ENCODE data around the gene LTBR. TPM values are rescaled to one million over a fixed set of nuclear protein-coding genes. Genes with fewer than 3 reads are reported as not detected.

The LTBR gene
- total RNA-seq, 1 donor from 2014 or later: 2.8 TPM

DNA sequence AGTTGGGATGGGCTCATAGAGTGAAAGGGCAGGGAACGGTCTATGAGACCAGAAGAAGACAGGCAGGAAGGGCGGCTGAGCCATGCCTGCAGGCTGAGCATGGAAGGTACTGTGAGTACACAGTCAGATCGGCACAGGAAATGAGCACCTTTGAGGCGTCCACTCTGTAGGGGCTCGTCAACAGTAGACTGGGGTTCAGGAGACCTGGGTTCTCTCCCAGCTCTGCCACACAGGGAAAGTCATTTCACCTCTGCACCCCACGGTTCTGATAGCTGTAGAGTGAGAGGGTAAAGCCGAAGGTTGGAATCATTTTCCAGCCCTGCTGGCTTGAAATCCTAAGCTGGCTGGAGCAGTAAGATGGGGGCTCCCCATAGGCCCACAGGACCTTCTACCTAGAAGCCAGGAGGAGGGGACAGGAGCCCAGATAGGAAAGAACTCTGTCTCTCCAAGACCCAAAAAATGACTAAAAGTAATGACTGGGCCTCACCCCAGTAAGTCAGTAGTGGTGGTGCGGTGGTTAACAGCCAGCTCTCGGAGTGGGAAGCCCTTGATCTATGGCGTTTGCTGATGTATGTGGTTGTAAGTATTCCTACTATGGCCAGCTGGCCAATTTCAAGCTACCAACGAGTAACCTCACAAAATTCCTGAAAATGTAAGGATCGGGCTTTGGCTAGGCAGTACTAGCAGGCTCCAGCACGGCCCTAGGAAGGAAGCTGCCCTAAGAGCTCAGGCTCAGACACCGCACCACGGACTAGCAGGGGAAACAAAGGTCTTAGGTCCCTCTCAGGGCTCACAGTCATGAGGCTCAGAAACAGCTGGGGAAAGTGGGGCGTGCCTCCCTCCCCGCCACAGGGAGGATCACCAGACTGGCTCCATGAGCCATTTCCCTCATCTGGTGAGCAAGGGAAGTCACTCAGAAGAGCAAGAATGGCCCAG lies 50.5 kb downstream of the LTBR start:
- Histone ChIP-seq H3K79me2 (ENCODE audit: insufficient read depth, low read length) (no peaks in the 10 kb centered on the region), H3K4me3 (ENCODE audit: insufficient read depth, low read depth, low read length) (no peak overlapping the region), H3K9ac (ENCODE audit: low read length) (no peak overlapping the region), H3K4me1 (ENCODE audit: insufficient read depth, low read length) (peaks cover 14% of the 10 kb centered on the region), H4K20me1 (ENCODE audit: insufficient read depth, low read length) (no peaks in the 10 kb centered on the region), H2AFZ (ENCODE audit: low read depth, low read length) (no peak overlapping the region), H3K4me2 (ENCODE audit: low read length) (no peak overlapping the region), H3K36me3 (ENCODE audit: insufficient read depth, low read length) (no peaks in the 10 kb centered on the region), H3K27me3 (ENCODE audit: insufficient read depth, low read length) (no peaks in the 10 kb centered on the region), H3K27ac (ENCODE audit: low read depth, low read length) (no peak overlapping the region), H3K9me3 (ENCODE audit: insufficient read depth, low read depth, low read length) (no peaks in the 10 kb centered on the region)
- DNase-seq (ENCODE audit: low read depth) (no peak), FAIRE-seq (no peak)
- H3K36me3 Mint-ChIP-seq (ENCODE audit: low read depth, unreplicated experiment): peaks cover 5% of the 10 kb centered on the region
- no peak overlapping the region for H3K27ac Mint-ChIP-seq (ENCODE audit: unreplicated experiment)
- H3K4me3 Mint-ChIP-seq (ENCODE audit: unreplicated experiment): no peak overlapping the region
- no peaks in the 10 kb centered on the region for H3K9me3 Mint-ChIP-seq (ENCODE audit: unreplicated experiment)
- peaks cover 14% of the 10 kb centered on the region for H3K4me1 Mint-ChIP-seq (ENCODE audit: low read depth, unreplicated experiment)
- H3K27me3 Mint-ChIP-seq (ENCODE audit: low read depth, unreplicated experiment): peaks cover 2% of the 10 kb centered on the region
- no peak for TF ChIP-seq EZH2 (IDR thresholded peaks at IDR 0.05; ENCODE audit: insufficient read depth, low read length)

DNA sequence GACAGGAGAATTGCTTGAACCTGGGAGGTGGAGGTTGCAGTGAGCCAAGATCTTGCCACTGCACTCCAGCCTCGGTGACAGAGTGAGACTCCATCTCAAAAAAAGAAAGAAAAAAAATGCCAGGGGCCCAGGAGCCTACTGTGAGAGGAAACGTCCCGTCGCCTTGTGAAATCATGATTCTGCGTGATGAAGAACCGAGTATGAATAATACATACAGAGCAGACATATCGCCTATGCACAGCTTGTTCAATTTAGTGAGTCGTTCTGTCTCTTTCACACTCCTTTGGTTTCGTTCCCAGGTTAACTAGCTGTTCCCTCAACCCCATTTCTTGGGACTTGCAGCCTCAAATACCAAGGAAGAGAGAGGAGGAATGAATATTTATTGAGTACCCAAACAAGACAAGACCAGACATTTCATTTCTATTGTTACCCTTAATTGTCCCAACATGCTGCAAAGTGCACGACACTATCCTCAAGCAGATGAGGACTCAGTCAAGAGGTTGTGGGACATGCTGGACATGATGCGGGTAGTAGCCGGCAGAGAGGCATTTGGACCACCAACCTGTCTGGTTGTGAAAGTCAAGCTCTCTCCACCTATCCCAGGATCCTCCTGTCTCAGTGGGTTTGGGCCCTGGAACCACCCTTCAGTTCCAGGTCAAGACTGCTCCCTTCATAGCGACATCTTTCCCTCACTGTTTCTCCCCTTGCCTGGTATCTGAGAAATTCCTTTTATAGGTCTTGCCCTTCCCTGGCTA lies 52.2 kb downstream of the LTBR start:
- no peak for DNase-seq (ENCODE audit: low read depth)
- Histone ChIP-seq H3K27ac (ENCODE audit: low read depth, low read length) (no peak overlapping the region), H3K4me2 (ENCODE audit: low read length) (no peak overlapping the region), H3K79me2 (ENCODE audit: insufficient read depth, low read length) (no peaks in the 10 kb centered on the region), H4K20me1 (ENCODE audit: insufficient read depth, low read length) (no peaks in the 10 kb centered on the region), H3K9me3 (ENCODE audit: insufficient read depth, low read depth, low read length) (no peaks in the 10 kb centered on the region), H2AFZ (ENCODE audit: low read depth, low read length) (no peak overlapping the region), H3K4me3 (ENCODE audit: insufficient read depth, low read depth, low read length) (no peak overlapping the region), H3K4me1 (ENCODE audit: insufficient read depth, low read length) (peaks cover 2% of the 10 kb centered on the region), H3K36me3 (ENCODE audit: insufficient read depth, low read length) (no peaks in the 10 kb centered on the region), H3K9ac (ENCODE audit: low read length) (no peak overlapping the region), H3K27me3 (ENCODE audit: insufficient read depth, low read length) (no peaks in the 10 kb centered on the region)
- Mint-ChIP-seq H3K36me3 (ENCODE audit: low read depth, unreplicated experiment) (peaks cover 5% of the 10 kb centered on the region), H3K4me1 (ENCODE audit: low read depth, unreplicated experiment) (peaks cover 5% of the 10 kb centered on the region), H3K27ac (ENCODE audit: unreplicated experiment) (no peak overlapping the region), H3K9me3 (ENCODE audit: unreplicated experiment) (no peaks in the 10 kb centered on the region), H3K27me3 (ENCODE audit: low read depth, unreplicated experiment) (peaks cover 3% of the 10 kb centered on the region), H3K4me3 (ENCODE audit: unreplicated experiment) (no peak overlapping the region)
- no peak for TF ChIP-seq EZH2 (IDR thresholded peaks at IDR 0.05; ENCODE audit: insufficient read depth, low read length)
- TF ChIP-seq, protein P1, sequence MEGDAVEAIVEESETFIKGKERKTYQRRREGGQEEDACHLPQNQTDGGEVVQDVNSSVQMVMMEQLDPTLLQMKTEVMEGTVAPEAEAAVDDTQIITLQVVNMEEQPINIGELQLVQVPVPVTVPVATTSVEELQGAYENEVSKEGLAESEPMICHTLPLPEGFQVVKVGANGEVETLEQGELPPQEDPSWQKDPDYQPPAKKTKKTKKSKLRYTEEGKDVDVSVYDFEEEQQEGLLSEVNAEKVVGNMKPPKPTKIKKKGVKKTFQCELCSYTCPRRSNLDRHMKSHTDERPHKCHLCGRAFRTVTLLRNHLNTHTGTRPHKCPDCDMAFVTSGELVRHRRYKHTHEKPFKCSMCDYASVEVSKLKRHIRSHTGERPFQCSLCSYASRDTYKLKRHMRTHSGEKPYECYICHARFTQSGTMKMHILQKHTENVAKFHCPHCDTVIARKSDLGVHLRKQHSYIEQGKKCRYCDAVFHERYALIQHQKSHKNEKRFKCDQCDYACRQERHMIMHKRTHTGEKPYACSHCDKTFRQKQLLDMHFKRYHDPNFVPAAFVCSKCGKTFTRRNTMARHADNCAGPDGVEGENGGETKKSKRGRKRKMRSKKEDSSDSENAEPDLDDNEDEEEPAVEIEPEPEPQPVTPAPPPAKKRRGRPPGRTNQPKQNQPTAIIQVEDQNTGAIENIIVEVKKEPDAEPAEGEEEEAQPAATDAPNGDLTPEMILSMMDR (IDR thresholded peaks at IDR 0.05; ENCODE audit: insufficient read depth, low read depth, low read length): no peak
- no peak for FAIRE-seq

GRCh38 chr12:6437586-6437985 lies 53.6 kb downstream of the LTBR start:
- Histone ChIP-seq H3K4me2 (ENCODE audit: low read length) (no peak overlapping the region), H3K36me3 (ENCODE audit: insufficient read depth, low read length) (no peaks in the 10 kb centered on the region), H3K4me1 (ENCODE audit: insufficient read depth, low read length) (no peaks in the 10 kb centered on the region), H3K27me3 (ENCODE audit: insufficient read depth, low read length) (no peaks in the 10 kb centered on the region), H2AFZ (ENCODE audit: low read depth, low read length) (no peak overlapping the region), H3K9ac (ENCODE audit: low read length) (no peak overlapping the region), H3K79me2 (ENCODE audit: insufficient read depth, low read length) (no peaks in the 10 kb centered on the region), H3K27ac (ENCODE audit: low read depth, low read length) (no peak overlapping the region), H3K9me3 (ENCODE audit: insufficient read depth, low read depth, low read length) (no peaks in the 10 kb centered on the region), H4K20me1 (ENCODE audit: insufficient read depth, low read length) (no peaks in the 10 kb centered on the region), H3K4me3 (ENCODE audit: insufficient read depth, low read depth, low read length) (no peak overlapping the region)
- TF ChIP-seq, protein P1 (IDR thresholded peaks at IDR 0.05; ENCODE audit: insufficient read depth, low read depth, low read length): no peak
- TF ChIP-seq EZH2 (IDR thresholded peaks at IDR 0.05; ENCODE audit: insufficient read depth, low read length): no peak
- Mint-ChIP-seq H3K27ac (ENCODE audit: unreplicated experiment) (no peak overlapping the region), H3K4me1 (ENCODE audit: low read depth, unreplicated experiment) (no peaks in the 10 kb centered on the region), H3K27me3 (ENCODE audit: low read depth, unreplicated experiment) (peaks cover 10% of the 10 kb centered on the region), H3K4me3 (ENCODE audit: unreplicated experiment) (no peak overlapping the region), H3K36me3 (ENCODE audit: low read depth, unreplicated experiment) (peaks cover 5% of the 10 kb centered on the region), H3K9me3 (ENCODE audit: unreplicated experiment) (no peaks in the 10 kb centered on the region)
- no peak for DNase-seq (ENCODE audit: low read depth)
- FAIRE-seq: no peak
